Left ventricle myocardium superior (tissue), 1 donor: Measurements from ENCODE around the gene FOXL2NB. TPM values are rescaled to one million over a fixed set of nuclear protein-coding genes. Genes with fewer than 3 reads are reported as not detected.
A peak's percentile ranks its signal among the peaks of the same experiment; 100 is the strongest.

Experiments
- ATAC-seq: fragments of 200-7000 bp; cut with Tn5 transposase; one replicate; pipeline ENCODE4 v1.9.1; 2020; ENCODE audit warnings: mild to moderate bottlenecking, moderate library complexity
- DNase-seq: peaks from one replicate; pipeline ENCODE4 v3.0.0-alpha.2; 2020
- intact Hi-C: fragments of 100-400 bp; cut with micrococcal nuclease; formaldehyde crosslinking; loops from one replicate; pipeline ENCODE4 v1.11.0; 2022
- long read RNA-seq: library from polyadenylated mRNA; unstranded; transcript quantifications from one replicate; pipeline ENCODE4 v2.0.0, GENCODE V29; 2021
- total RNA-seq: library from RNA; stranded (reverse); fragmentation: NEBNext Ultra II Directional; extraction: Animal tissue kit (Norgen Biotek cat#: 25700); gene quantifications from one replicate; pipeline ENCODE4 v1.2.1, GENCODE V29; 2021
- donor health status: DM: no; HTN: yes; CAD: no; lungs with severe emphysema.

The FOXL2NB gene
- not detected for total RNA-seq
- long read RNA-seq, result 0 reads

DNA sequence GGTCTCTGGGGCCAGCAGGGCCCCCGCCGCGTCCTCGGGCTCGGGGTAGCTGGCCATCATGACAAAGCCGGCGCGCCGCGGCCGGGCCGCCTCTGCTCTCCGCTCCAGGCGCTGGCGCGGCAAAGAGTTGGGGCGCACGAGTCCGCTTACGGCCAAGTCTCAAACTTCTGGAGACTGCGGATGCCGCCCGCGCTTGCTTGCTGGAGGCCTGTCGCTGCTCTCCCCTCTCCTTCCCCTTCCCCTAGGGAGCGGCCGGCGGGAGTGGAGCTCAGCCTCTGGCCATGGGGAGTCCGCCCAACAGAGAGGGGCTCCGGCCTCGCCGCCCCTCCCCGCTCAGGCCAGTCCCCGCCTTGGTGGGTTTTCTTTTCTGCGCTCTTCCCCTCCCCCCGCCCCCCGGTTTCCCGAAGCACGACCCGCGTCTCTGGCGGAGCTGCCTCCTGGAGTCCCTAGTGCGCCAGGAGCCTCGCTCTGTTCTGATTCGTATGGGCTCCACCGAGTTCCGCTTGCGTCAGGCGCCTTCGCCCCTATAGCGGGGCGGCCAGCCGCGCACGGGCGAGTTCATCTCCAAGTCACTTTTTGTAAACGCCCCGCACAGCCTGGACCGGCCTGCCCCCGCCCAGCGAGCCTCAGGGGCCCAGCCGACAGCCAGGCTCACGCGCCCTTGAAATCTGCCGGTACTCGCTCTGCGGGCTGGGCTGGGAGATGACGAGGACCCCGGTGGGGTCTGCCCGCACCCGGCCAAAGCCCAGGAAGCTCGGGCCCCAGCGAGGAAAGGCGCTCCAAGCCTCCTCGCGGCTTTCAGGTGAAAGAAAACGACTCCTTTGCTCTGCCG is at the start of gene FOXL2NB, which contains the start of gene FOXL2:
TSS of gene FOXL2NB (plus strand) at position 555 of the 832 bp plus-strand sequence. CDS start at position 703, 148 bp downstream.
TSS of gene FOXL2 (minus strand) at position 475 of the 832 bp plus-strand sequence. CDS start at position 60, 415 bp downstream.
- ATAC-seq (peak; percentile 47), DNase-seq (peak; percentile 43)
- intact Hi-C loops, result no loop called here

DNA sequence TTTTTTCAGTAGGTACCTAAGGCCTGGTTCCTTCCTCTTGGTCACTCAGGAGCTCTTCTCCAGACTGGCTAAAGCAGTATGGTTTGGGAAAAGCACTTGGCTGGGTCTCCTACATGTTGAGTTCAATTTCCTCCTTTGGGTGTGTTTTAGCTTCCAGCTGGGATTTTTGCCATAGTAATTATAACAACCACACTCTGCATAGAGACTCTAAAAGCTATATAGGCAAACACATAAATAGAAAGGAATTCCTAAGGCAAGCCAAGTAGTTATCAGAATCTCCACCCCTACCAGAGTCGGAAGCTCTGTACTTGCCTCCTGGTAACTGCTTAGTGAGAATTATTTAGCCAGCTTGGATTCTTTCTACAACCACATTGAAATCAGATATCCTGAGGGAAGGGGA is 48.7 kb upstream of the FOXL2NB start:
- intact Hi-C loops, result no loop called here
- ATAC-seq (peak; percentile 96), DNase-seq (no peak)

DNA sequence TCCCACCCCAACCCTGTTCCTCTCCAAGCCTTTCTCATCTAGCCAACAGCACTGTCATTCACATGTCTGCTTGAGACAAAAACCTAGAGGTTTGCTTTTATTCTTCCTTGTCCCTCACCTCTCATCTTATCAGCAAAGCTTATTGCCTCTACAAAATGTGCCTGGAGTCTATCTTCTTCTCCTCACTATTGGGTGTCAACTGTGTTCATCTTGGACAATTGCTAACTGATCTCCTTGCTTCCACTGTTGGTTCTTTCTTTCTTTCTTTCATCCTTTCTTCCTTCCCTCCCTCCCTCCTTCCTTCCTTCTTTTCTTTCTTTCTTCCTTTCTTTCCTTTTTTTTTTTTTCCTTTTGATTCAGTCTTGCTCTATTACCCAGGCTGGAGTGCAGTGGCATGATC is 48.3 kb upstream of the FOXL2NB start:
- DNase-seq, result no peak
- intact Hi-C loops, result no loop called here
- peak; percentile 61 for ATAC-seq

DNA sequence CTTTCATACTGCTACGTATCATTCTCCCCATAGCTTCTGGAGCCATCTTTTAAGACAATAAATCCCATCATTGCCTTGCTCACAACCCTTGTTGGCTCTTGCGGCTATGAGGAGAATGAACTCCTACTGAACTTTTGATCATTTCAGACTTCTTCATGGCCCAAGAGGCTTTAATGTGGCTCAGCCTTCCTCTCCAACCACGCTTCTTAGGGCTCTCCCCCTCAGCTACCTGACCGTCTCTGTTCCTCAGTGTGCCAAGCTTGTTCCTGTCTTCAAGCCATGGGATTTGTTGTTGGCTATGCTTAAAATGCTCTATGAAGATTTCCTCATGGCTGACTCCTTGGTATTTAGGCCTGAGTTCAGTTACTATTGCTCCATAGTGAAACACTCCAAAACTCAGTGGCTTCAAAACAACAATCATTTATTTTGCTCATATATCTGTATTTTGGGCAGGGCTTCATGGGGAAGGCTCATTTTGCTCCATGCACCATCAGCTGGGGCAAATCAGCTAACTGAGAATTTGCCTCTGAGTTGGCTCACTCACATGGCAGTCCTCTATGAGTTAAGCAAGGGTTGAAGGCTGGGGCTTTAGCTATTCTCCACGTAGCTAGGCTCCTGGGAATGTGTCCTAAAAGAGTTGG is 47.5 kb upstream of the FOXL2NB start:
- DNase-seq (no peak), ATAC-seq (no peak)
- intact Hi-C loops, result no loop called here

DNA sequence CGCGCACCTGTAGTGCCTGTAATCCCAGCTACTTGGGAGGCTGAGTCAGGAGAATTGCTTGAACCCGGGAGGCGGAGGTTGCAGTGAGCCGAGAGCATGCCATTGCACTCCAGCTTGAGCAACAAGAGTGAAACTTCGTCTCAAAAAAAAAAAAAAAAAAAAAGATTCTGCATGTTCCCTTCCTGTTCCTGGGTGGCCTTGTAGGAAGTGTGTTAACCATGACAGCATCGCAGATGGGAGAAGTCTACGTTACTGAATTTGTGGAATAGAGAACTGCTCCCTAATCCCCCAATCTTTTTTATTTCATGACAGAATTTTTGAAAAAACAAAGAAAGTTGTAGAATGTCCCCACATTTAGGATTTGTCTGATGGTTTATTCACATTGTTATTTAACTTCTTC is 45.5 kb upstream of the FOXL2NB start:
- DNase-seq (no peak), ATAC-seq (no peak)
- intact Hi-C loops, result no loop called here

DNA sequence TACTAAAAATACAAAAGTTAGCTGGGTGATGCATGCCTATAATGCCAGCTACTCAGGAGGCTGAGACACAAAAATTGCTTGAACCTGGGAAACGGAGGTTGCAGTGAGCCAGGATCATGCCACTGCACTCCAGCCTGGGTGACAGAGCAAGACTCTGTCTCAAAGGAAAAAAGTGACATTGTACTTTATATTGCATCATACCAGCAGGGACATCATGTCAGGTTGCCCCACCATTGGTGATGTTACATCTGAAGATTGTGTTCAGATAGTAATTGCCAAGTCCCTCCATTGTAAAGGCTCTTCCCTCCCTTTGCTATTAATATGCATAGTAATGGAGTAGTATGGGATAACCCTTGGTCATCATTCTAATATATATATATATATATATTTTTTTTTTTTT is 44.8 kb upstream of the FOXL2NB start:
- intact Hi-C loops, result no loop called here

DNA sequence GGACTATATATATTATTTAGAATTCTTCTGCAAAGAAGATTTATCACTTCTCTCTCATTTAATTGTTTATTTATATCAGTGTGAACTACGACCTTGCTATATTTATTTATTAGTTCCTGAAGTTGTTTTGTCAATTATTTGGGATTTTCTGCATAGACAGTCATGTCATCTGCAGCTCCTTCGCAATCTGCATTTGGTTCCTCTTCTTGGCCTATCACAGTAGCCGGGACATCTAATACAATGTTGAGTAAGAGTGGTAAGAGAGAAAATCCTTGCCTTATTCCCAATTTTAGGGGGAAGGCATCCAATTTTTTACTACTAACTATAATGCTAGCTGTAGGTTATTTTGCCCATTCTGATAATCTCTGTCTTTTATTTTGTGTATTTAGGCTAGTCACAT is 39.5 kb upstream of the FOXL2NB start:
- intact Hi-C loops, result no loop called here
- DNase-seq (no peak), ATAC-seq (no peak)

More for the DNA sequence above, 44.8 kb upstream of the FOXL2NB start:
- ATAC-seq (no peak), DNase-seq (no peak)

DNA sequence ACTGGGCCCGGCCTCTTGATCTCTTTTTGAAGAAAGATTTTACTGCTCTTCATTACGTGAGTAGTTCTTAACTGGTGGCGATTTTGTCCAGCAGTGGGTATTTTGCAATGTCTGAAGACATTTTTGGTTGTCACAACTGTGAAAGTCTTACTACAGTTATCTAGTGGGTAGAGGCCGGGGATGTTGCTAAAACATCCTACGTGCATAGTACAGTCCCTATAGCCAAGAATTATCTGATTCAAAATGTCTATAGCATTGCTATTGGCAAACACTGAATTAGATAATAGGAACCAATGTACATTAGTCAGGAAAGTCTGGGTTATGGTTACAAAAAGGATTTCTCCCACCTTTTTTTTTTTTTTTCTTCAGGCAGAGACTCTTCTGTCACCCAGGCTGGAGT is 38.2 kb upstream of the FOXL2NB start:
- intact Hi-C loops, result no loop called here
- DNase-seq (no peak), ATAC-seq (no peak)

DNA sequence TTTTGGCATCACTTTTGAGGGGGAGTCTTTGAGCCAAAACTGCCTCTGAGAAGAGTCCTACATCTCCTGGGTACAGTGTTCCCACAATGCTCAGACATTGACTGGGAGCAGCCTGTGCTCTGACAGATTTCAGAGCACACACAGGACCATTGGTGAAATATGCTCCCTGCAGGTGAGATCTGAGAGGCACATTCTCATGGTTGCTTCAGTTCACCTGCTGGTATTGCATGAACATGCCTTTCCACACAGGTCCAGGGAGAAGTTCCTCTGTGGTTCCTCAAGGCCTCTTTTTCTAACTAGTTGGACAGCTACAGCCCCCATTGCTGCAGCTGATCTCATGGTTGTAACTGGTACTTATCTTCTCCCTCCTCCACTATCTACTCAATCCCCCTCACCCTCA is 37.1 kb upstream of the FOXL2NB start:
- intact Hi-C loops, result loop anchor here (10.0 kb wide), 1 partner anchor 75 kb away; the partner anchor contains the start of gene PIK3CB
- DNase-seq (no peak), ATAC-seq (no peak)

DNA sequence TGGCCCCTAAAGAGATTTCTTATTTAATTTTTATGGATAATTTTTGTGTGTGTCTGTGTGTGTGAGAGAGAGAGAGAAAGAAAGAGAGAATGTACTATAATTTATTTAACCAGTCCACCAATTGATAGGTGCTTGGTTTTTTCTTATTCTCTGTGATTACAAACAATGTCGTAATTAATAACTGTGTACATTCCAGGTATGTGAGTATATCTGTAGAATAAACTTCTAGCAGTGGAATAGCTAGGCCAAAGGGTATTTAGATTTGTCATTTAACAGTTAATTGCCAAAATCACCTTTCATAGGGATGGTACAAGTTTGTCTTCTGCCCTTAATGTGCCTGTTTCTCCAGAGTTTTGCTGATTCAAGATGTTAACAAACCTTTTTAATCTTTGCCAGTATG is 35.4 kb upstream of the FOXL2NB start:
- DNase-seq (no peak), ATAC-seq (no peak)
- intact Hi-C loops, result loop anchor here (10.0 kb wide), 1 partner anchor 77 kb away; the partner anchor contains the start of gene PIK3CB

DNA sequence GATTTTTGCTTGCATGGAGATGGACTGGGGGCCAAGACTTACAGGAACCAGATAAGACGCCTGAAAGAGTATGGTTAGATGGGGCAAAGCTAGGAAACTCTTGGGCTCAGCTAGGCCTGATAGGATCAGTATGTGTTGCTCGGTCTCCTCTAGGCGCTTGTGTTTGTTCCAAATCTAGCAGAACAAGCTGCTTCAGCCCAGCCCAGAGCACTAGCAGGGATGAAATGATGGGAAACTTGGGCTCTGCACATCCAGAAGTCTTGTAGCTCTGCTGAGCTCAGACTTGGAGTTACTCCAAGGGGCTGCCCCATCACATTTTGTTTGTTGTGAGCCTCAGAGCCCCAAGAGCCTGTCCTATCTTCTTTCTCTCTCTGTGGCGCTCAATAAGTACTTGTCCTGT is 34.8 kb upstream of the FOXL2NB start:
- intact Hi-C loops, result loop anchor here (10.0 kb wide), 1 partner anchor 77 kb away; the partner anchor contains the start of gene PIK3CB
- no peak for ATAC-seq
- DNase-seq, result no peak

DNA sequence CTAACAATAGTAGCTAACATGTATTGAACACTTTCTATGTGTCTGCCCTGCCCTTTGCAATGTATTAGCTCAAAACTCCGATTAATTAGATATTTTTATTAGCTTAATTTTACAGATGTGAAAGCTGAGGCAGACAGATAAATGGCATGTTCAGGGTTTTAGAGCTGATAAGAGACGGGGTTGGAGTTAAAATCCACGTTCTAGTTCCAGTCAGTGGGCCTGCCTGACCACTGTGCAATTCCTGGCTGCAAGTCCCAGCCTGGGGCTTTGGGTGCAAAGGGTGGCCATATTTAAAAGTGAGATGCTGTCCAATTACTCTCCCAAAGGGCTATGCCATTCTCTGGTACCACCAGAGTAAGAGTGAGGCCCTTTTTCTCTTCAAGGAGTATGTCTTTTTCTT is 33.3 kb upstream of the FOXL2NB start:
- intact Hi-C loops, result loop anchor here (10.0 kb wide), 1 partner anchor 79 kb away; the partner anchor contains the start of gene PIK3CB
- no peak for DNase-seq
- no peak for ATAC-seq

DNA sequence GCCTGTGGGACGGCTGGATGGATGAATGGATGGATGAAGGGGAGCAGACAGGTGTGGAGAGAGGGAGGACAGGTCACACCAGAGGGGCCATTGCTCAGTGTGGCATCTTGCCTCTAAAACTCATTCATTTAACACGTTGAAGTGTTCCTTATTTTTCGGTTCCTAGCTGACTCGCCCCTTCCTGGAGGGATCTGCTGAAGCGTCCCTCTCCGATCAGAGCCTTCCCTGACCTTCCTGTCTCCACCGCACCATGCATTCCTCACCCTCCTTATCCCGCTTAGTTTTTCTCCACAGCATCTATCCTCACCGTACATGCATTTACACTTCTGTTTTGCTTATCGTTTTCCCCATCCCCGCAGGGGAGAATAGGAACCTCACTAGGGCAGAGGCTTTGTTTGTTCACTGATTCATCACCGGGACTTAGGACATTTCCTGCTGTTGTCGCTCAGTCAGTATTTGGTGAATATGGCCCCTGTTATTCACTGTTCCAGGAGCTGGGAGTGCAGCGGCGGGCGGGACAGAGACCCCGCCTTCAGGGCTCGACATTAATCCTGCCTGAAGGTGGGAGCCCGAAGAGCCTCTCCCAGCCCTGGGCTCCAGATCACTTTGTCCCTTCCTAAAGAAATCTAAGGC is 32.0 kb upstream of the FOXL2NB start:
- ATAC-seq (no peak), DNase-seq (no peak)
- intact Hi-C loops, result loop anchor here (5.0 to 10.0 kb wide), 3 partner anchors 80 to 318 kb away; partner anchors contain the start of gene PIK3CB

DNA sequence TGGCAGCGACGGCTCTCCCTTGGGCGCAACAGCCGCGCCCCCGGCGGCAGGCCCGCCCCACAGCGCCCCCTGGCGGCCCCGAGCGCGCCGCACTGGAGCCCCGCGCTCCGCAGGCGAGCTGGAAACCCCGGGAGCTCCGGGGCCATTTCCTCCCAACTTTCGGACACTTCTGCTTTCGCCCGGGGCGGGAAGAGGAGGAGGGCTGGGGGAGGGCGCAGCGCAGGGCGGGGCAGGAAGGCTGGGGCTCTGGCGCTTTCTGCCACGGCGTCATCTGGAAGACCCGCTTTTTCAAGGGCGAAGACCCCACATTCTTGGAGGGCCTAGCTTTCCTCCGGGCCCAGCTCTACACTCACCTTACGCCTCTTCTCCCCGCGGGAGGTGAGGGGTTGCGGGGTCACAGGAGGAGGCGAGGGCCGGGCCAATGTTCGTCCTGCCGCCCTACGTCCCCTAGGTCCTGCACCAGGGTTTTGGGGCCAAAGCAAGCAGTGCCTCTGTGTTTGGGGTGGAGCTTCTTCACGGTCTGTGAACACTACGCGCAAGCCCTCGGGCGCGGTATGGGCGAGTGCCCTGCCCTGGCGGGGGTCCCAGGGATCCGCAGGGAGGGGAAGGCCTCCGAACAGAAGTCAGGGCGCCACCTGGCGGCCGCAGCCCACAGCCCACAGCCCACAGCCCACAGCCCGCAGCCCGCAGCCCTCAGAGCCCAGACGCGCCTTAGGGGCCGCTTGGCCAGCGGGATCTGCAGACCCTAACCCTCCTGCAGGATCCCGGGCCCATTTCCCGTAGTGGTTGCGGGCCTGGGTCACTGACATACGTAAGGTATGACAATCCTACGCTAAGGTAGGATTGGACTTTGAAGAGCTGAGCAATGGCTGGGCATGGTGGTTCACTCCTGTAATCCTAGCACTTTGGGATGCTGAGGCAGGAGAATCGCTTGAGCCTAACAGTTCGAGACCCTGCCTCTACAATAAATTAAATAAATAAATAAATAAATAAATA is 31.2 kb upstream of the FOXL2NB start:
- ATAC-seq, result peak; percentile 97
- intact Hi-C loops, result loop anchor here (5.0 to 10.0 kb wide), 3 partner anchors 81 to 318 kb away; partner anchors contain the start of gene PIK3CB
- peak; percentile 98 for DNase-seq

DNA sequence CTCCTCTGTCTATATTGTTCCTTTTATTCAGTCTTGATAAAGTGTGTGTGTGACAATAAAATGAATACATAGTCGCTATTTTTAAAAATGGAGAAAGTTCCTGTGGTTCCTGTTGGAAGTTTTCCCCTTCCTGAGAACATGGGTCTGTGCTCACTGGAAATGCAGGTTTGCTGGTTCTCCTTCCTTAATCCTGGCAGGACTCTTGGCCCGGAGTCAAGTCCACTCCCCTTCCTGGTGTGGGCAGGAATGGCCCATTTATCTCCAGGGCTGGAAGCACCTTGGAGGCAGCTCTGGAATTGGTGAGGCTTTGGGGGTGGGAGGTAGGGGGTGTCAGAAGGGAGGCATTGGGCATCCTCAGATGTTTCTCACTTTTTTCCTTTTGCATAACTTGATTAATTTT is 30.2 kb upstream of the FOXL2NB start:
- intact Hi-C loops, result loop anchor here (5.0 to 10.0 kb wide), 3 partner anchors 82 to 320 kb away; partner anchors contain the start of gene PIK3CB
- ATAC-seq (no peak), DNase-seq (no peak)

DNA sequence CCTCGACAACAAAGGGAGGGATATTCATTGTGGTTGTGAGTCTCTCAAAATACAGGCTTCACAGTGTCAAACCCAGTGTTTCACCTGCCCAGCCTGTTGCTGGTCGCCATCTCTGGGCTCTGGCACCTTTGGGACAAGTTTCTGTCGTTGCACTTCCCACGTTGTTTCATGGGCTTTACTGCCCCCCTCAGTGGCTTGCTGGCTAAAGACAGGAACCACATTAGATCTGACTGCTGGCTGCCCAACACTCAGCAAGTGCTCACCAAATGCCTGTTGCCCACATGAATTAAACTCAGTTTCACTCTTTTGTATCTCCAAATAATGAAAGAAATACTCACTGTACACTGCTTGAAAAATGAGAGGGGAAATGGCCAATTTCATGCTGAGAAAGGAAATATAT is 27.7 kb upstream of the FOXL2NB start:
- intact Hi-C loops, result loop anchor here (5.0 to 10.0 kb wide), 3 partner anchors 85 to 322 kb away; partner anchors contain the start of gene PIK3CB
- no peak for DNase-seq
- no peak for ATAC-seq

DNA sequence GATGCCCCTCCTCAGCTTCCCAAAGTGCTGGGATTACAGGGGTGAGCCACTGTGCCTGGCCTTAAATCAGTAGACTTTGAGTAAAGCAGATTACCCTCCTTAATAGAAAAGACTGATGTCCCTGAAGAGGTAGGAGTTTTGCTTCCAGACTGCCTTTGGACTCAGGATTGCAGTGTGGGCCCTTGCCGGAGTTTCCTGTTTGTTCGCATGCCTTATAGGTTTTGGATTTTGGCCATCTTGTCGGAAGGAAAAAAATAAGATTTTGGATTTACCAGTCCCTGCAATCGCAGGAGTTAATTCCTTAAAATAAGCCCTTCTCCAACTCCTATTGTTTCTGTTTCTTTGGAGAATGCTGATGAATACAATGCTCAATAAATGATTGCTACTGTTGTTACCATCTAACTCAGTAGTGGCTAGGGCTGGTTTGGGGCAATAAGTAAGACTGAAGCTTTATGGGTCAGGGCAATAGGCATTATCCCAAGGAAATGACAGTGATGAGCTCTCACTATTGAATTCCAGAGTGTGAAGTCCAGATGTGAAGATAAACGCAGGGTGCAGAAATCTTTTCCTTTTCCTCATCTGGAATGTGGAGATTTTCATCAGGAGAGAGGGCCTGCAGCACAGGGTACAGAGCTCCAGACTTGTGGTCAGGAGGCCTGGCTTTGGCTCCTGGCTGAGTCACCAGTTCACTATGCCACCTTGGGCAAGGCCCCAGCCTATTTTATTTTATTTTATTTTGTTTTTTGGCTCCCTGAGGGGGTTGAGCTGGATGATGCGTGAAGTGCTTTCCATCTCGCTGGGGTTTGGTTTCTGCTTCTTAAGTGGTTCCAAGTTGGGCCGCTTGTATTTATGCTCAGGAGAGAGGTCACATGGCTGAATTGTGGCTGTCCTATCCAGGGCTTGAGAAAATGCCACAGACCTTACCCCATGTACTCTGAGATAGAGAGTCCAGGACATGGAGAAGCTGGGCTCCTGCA is 25.4 kb upstream of the FOXL2NB start:
- intact Hi-C loops, result no loop called here
- no peak for DNase-seq
- ATAC-seq, result no peak
